Measurements from ENCODE around the gene LCE3D.
"Not testable (repeated sequence)": the region's sequence is repeated elsewhere in the genome, so short reads cannot be mapped to it uniquely, and the experiment has no call there.

Gene LCE3D

GRCh38 chr1:152580433-152580832, at the start of gene LCE3D:
TSS of gene LCE3D (minus strand) at chr1:152580516. CDS start at chr1:152579936, 580 bp downstream.
- DNase-seq = no peak

- no peak for DNase-seq
These were observed 46.4 kb upstream of the LCE3D start for GRCh38 chr1:152626744-152627143.

GRCh38 chr1:152623203-152623844, 43.0 kb upstream of the LCE3D start:
- no peak for DNase-seq

GRCh38 chr1:152622803-152623202, 42.5 kb upstream of the LCE3D start, which contains the start of gene LCE3A:
TSS of gene LCE3A (minus strand) at chr1:152623103. CDS start at chr1:152623103, 0 bp downstream.
- DNase-seq = no peak

GRCh38 chr1:152621993-152622392, 41.7 kb upstream of the LCE3D start:
- no peak for DNase-seq

- DNase-seq = no peak
These were observed 33.2 kb upstream of the LCE3D start, which contains the start of gene LCE3B for GRCh38 chr1:152613511-152613910. TSS of gene LCE3B (plus strand) at chr1:152613811. CDS start at chr1:152613811, 0 bp downstream.

GRCh38 chr1:152599934-152600333, 19.6 kb upstream of the LCE3D start, which contains the start of gene LCE3C:
TSS of gene LCE3C (plus strand) at chr1:152600234. CDS start at chr1:152600732, 498 bp downstream.
- DNase-seq = no peak

GRCh38 chr1:152596986-152597385, 16.7 kb upstream of the LCE3D start:
- no peak for DNase-seq

GRCh38 chr1:152585586-152585985, 5.3 kb upstream of the LCE3D start:
- DNase-seq = no peak

GRCh38 chr1:152582647-152583046, 2.3 kb upstream of the LCE3D start:
- no peak for DNase-seq

GRCh38 chr1:152579526-152579925, 790 bp downstream of the LCE3D start:
- DNase-seq = not testable (repeated sequence)

- DNase-seq = no peak
These were observed 3.1 kb downstream of the LCE3D start for GRCh38 chr1:152577168-152577567.

- no peak for DNase-seq
These were observed 13.6 kb downstream of the LCE3D start, which contains the start of gene LCE3E for GRCh38 chr1:152566681-152567080. TSS of gene LCE3E (minus strand) at chr1:152566780. CDS start at chr1:152566208, 572 bp downstream.

- no peak for DNase-seq
These were observed 14.6 kb downstream of the LCE3D start for GRCh38 chr1:152565535-152566215.

GRCh38 chr1:152565115-152565514, 15.2 kb downstream of the LCE3D start:
- DNase-seq = no peak

GRCh38 chr1:152548358-152548757, 32.0 kb downstream of the LCE3D start:
- not testable (repeated sequence) for DNase-seq

- DNase-seq = no peak
These were observed 33.6 kb downstream of the LCE3D start for GRCh38 chr1:152546704-152547103.

- no peak for DNase-seq
These were observed 36.5 kb downstream of the LCE3D start for GRCh38 chr1:152543820-152544219.

- DNase-seq = no peak
These were observed 40.4 kb downstream of the LCE3D start for GRCh38 chr1:152539901-152540300.

- DNase-seq = no peak
These were observed 42.8 kb downstream of the LCE3D start for GRCh38 chr1:152537496-152537895.

- DNase-seq = no peak
These were observed 44.5 kb downstream of the LCE3D start for GRCh38 chr1:152535774-152536173.

GRCh38 chr1:152533327-152533938, 46.9 kb downstream of the LCE3D start:
- DNase-seq = peak; percentile 19 to 20

Measured in NCI-H2081 (cell line).